Measurements from ENCODE around the gene HBD. TPM values are rescaled to one million over a fixed set of nuclear protein-coding genes. Genes with fewer than 3 reads are reported as not detected.

Gene HBD
- total and polyA plus RNA-seq, 9 of the 15 experiments (the other 6 are each of a cell fraction or from before 2014, with no cell fraction given), result 11.8 to 169 (median 36.0) TPM

GRCh38 chr11:5280582-5281102 lies 46.4 kb upstream of the HBD start (continued):
- TF ChIP-seq NR2C1 (IDR thresholded peaks at IDR 0.05) (peak; percentile 88), NR2C1 (tag; IDR thresholded peaks at IDR 0.05) (peak; percentile 91), HDAC2 (IDR thresholded peaks at IDR 0.05) (peak; percentile 97), SIN3A (IDR thresholded peaks at IDR 0.05; ENCODE audit: borderline replicate concordance in 2 of 2, control insufficient read depth in 1 of 2, low read depth in 2 of 2, low read length in 2 of 2) (peak in 1 of 2 experiments; percentile 27; a peak in 1 of 4 replicates), CREM (IDR thresholded peaks at IDR 0.05; ENCODE audit: low read depth) (peak; percentile 91), ATF6 (CRISPR knock-in tag; IDR thresholded peaks at IDR 0.05) (0 out of 2 replicates have a peak, but pooled peaks have one; percentile 37), AFF4 (CRISPR knock-in tag; IDR thresholded peaks at IDR 0.05) (peak; percentile 32; the same call in 1 of the 2 replicates), PPARD (CRISPR knock-in tag; IDR thresholded peaks at IDR 0.05) (no peak), SRSF1 (IDR thresholded peaks at IDR 0.05; ENCODE audit: low read depth, low read length) (no peak), NFE2L1 (tag; IDR thresholded peaks at IDR 0.05; ENCODE audit: borderline replicate concordance, low read depth) (peak; percentile 100), E2F8 (IDR thresholded peaks at IDR 0.05; ENCODE audit: low read depth, partially characterized antibody) (peak; percentile 35), ZNF239 (CRISPR knock-in tag; IDR thresholded peaks at IDR 0.05) (peak; percentile 84)
- TF ChIP-seq, protein P1, sequence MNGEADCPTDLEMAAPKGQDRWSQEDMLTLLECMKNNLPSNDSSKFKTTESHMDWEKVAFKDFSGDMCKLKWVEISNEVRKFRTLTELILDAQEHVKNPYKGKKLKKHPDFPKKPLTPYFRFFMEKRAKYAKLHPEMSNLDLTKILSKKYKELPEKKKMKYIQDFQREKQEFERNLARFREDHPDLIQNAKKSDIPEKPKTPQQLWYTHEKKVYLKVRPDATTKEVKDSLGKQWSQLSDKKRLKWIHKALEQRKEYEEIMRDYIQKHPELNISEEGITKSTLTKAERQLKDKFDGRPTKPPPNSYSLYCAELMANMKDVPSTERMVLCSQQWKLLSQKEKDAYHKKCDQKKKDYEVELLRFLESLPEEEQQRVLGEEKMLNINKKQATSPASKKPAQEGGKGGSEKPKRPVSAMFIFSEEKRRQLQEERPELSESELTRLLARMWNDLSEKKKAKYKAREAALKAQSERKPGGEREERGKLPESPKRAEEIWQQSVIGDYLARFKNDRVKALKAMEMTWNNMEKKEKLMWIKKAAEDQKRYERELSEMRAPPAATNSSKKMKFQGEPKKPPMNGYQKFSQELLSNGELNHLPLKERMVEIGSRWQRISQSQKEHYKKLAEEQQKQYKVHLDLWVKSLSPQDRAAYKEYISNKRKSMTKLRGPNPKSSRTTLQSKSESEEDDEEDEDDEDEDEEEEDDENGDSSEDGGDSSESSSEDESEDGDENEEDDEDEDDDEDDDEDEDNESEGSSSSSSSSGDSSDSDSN (IDR thresholded peaks at IDR 0.05; ENCODE audit: borderline replicate concordance in 1 of 2, low read depth in 2 of 2, low read length in 2 of 2), result 0 out of 4 replicates have a peak, but pooled peaks of 1 of the 2 experiments have one; percentile 59

Measured in K562 (cell line).